ENCODE results near the gene SEMA4A.

The SEMA4A gene

DNA sequence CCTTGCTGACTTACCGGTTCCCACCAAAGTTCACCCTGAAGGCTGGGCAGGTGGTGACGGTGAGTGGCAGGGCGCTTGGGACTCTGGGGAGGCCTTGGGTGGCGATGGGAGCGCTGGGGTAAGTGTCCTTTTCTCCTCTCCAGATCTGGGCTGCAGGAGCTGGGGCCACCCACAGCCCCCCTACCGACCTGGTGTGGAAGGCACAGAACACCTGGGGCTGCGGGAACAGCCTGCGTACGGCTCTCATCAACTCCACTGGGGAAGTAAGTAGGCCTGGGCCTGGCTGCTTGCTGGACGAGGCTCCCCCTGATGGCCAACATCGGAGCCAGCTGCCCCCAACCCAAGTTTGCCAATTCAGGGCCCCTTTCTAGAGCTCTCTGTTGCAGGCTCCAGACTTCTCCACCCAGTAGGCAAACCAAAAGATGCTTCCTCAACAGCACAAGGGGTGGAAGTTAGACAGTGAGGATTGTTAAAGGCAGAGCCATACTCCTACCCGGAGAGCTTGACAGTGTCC is 16.4 kb upstream of the SEMA4A start:
- DNase-seq: no peak

DNA sequence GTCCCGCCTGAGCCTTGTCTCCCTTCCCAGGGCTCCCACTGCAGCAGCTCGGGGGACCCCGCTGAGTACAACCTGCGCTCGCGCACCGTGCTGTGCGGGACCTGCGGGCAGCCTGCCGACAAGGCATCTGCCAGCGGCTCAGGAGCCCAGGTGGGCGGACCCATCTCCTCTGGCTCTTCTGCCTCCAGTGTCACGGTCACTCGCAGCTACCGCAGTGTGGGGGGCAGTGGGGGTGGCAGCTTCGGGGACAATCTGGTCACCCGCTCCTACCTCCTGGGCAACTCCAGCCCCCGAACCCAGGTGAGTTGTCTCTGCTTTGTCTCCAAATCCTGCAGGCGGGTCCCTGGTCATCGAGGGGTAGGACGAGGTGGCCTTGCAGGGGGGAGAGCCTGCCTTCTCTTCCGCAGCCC is 14.9 kb upstream of the SEMA4A start:
- DNase-seq: no peak

DNA sequence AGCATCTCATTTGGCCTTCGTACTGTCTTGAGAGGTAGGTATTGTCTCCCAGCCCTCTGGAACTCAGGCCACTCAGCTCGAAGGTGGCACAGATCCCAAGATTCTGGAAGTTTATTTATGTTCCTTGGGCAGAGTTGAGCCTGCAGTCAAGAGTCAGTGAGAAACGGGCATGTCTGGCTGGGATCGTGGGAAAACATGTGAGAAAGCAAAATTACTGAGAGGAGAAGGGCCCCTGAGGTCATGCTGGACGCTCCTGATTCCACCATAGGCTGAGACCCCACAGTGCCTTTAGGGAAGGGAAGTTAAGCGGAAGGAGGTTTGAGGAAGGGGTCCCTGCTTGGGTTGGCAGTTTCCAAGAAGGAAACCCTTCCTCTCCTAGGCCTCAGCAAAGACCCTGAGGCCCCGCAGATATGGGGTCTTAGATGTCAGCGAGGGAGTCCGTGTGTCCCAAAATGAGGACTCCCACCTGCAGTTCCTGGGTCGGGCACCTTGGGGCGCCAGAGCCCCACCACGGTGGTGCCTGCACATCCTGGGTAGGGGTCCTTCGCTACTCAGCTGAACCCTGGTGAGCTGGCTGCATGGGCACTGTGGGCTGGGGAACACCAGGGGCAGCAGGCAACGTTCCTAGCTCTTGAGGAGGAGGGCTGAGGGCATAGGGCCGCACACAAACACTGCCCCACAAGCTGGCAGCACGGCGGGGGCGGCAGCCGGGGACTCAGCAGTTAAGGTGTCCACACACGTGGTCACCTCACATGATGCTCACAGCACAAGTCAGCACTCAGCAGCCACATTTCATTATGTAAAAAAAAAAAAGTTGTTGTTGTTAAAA is 12.3 kb upstream of the SEMA4A start:
- no peak for DNase-seq

DNA sequence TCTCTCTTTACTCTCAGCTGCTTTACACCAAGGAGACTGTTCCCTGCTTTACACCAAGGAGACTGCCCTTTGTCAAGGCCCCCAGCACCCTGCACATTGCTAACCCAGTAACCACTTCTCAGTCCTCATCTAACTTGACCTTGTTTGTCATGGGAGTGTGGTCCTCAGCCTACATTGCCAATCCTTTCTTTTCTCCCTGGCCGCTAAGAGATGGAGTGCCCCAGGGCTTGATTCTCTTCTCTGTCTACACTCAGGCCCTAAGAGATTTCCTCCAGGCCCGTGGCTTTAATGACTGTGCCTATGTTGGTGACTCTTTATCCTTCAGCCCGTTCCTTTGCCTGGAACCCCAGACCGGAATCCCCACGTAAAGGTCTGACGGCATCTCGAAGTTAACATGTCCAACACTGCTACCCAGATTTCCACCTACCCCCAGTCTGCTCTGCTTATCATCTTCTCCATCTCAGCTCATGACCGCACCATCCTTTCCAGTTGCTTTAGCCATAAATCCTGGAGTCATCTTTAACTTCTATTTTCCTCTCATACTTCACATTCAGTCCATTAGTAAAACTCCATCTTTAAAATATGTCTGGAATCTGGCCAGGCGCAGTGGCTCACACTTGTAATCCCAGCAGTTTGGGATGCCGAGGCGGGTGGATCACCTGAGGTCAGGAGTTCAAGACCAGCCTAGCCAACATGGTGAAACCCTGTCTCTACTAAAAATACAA is 9.5 kb upstream of the SEMA4A start:
- DNase-seq: no peak

DNA sequence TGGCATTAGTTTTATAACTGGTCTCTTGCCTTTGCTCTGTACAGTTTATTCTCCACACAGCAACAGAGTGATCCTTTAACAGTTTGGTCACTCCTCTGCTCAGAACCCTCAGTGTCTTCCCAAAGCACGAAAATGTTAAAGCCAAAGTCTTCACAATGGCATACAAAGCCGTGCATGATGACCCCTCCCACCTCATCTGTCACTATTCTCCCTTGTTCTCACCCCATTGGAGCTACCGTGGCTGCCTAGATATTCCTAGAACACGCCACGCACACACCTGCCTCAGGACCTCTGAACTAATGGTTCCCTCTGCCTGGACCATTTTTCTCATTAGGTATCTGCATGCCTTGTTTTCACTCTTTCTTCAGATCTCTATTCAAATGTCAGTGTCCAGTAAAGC is 8.6 kb upstream of the SEMA4A start:
- DNase-seq: no peak

- DNase-seq: no peak
Observed at GRCh38 chr1:156145650-156146019, 7.8 kb upstream of the SEMA4A start.

- DNase-seq: peak; percentile 79
Observed at GRCh38 chr1:156146020-156146768, 7.2 kb upstream of the SEMA4A start.

GRCh38 chr1:156146769-156147405 is 6.5 kb upstream of the SEMA4A start:
- no peak for DNase-seq

- DNase-seq: no peak
Observed at GRCh38 chr1:156148216-156148615, 5.2 kb upstream of the SEMA4A start.

GRCh38 chr1:156149374-156150332 is 3.7 kb upstream of the SEMA4A start:
- no peak for DNase-seq

DNA sequence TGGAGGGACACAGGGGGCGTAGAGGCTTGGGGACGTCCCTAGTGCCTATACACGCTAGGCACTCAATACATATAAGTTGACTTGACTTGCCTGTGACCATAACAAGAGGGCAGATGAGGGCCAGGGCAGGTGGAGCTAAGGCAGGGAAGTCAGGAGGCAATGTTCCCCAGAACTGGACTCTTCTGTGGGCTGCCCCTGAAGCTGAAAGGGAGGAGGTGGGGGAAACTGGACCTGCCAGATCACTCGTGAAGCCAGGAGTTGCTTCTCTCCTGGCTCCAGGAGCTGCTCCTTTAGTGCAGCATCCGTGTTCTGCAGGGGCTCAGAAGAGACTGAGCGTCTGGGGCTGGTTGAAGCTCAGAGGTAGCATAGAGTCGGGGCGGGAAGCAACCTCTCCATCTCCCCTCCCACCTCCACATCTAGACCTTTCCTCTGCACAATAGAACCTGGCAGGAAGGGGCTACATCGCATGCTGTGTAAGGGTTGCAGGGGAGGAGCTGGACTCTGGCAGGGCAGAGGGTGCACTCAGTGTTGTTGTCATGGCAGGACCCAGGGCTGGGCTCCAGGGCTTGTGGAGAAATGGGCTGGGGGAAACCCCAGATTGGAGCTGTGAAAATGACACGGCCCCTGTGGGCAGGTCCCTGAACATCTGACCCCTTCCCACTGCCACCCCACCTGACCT is 2.9 kb upstream of the SEMA4A start:
- DNase-seq: no peak

DNA sequence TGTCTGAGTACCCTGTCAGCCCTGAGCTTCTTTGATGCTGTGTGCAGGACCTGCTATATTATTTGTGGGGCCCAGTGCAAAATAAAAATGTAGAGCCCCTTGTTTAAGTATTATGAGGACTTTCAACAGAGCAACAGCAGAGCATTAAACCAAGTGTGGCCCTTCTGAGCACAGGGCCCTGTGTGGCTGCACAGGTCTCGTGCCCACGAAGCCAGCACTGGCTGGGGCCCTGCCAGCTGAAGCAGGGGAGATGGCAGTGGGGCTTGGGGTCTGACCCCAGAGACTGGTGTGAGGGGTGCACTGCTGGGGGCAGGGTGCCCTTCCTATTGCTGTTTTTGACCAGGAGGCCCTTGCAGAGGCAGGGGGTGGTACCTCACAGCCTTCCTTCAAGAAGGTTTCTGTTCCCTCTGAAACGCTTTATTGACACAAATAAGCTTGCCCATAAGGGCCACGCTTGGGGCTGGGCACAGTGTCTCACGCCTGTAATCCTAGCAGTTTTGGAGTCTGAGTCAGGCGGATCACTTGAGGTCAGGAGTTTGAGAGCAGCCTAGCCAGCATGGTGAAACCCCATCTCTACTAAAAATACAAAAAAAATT is 2.2 kb upstream of the SEMA4A start:
- DNase-seq: no peak

GRCh38 chr1:156152628-156153027 is 757 bp upstream of the SEMA4A start:
- DNase-seq: no peak

GRCh38 chr1:156154317-156154749 is 948 bp downstream of the SEMA4A start:
- no peak for DNase-seq

- DNase-seq: no peak
Observed at GRCh38 chr1:156155756-156156510, 2.5 kb downstream of the SEMA4A start.

DNA sequence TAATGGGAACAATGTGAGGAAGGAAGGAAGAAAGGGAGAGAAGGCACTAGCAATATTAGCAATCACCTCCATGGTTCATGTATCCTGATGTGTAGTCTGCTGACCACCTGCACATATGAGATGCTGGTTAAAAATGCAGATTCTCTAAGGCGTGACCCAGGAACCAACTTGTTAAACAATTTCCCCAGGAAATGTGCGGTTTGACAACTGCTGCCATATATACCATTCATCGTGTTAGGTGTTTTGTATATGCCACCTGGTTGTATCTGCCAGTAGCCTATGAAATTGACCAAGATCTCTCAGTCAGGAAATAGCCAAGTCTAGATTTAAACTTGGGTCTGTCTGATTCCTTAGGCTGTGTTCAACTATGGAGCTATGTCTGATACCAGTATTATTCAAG is 4.1 kb downstream of the SEMA4A start:
- DNase-seq: no peak

DNA sequence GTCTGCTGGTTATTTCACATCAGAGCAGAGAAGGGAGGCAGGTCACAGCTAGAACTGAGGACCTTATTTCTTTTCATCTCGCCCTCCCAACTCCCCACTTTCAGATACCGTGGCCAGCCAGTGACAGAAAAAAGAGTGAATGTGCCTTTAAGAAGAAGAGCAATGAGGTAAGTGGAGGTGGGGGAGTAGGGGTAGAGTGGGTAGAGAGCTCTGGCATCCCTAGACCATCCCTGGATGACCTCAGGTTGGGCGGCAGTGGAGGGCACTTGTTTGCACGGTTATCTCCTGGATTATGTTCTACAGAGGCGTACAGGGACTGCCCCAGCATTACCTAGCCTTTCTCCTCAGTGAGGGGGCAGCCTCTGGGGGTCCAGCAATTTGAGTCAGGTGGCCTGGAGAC is 4.6 kb downstream of the SEMA4A start:
- DNase-seq: no peak

DNA sequence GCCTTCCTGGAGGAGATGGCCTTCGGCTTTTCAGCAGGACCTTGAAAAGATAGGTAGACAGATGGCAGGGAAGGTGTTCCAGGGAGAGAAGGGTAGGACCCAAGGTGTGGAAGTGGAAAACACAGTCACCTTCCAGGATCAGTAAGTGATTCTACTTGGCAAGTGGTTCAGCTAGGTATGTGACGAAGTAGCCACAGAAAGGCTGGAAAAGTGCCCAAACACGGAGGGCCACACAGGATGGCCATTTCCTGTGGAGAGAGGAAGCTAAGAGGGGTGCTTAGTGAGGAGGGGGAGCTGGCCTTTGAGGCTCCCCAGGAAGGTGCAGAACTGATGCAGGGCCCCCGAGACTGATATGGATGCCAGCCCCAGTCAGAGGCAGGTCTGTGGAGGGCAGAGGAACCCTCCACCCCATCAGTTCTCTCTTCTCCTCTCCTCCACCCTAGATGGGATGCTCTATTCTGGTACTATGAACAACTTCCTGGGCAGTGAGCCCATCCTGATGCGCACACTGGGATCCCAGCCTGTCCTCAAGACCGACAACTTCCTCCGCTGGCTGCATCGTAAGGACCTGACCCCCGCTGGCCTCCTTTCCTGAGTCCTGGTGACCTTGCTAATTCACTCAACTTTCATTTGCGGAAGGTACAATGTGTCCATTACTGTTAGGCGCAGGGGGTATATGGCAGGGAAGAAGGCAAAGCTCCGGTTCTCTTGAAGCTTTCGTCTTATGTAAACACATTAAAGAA is 6.8 kb downstream of the SEMA4A start:
- no peak for DNase-seq

- DNase-seq: peak; percentile 29
Observed at GRCh38 chr1:156160743-156161171, 7.4 kb downstream of the SEMA4A start.
